ENCODE results near the gene AVPI1.
A peak's percentile ranks its signal among the peaks of the same experiment; 100 is the strongest.

The AVPI1 gene

DNA sequence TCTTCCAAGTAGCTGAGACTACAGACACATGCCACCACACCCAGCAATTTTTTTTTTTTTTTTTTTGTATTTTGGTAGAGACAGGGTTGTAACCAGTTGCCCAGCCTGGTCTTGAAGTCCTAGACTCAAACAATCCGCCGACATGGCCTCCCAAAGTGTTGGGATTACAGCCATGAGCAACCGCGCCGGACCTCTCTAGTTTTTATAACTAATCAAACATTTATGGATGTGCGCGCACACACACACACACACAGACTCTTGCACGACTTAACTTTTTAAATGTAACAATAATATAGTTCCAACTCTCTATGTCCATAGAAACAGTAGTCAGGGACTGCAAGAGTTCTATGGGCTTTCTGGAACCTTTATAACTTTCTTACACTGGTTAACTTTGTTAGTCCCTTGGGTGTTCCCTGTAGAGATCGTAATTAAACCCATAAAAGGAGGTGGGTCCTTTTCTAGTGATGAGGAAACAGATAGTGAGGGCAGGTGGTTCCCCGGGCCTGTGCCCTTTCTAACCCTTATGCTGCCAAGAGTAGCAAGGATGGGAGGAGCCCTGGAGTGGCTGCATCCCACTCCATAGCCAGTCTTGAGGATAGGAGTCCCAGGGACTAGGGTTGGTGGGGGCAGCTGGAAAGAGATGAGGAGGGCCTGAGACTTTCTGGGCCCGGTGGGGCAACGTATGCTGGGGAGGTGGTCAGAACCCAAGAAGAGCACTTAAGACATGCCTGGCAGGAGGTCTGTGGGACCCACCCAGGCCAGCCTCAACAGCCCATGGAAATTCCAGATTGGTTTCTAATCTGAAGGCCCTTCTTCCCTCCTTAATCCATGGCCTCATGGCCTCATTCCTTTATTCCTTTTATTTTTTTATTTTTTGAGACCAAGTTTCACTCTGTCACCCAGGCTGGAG, 35.1 kb upstream of the AVPI1 start:
- Histone ChIP-seq H3K4me3 (ENCODE audit: low read length in 2 of 2) (no peak overlapping the region), H3K9ac (ENCODE audit: low read length in 2 of 2) (no peak overlapping the region), H3K27me3 (ENCODE audit: control insufficient read depth in 1 of 2, insufficient read depth in 2 of 2, low read length in 2 of 2) (no peaks in the 10 kb centered on the region), H3K9me3 (ENCODE audit: control insufficient read depth in 2 of 2, low read length in 2 of 2) (no peaks in the 10 kb centered on the region), H3K27ac (ENCODE audit: low read length) (no peak overlapping the region), H3K4me1 (ENCODE audit: control insufficient read depth, insufficient read depth, low read length) (peaks cover 34% of the 10 kb centered on the region), H3K36me3 (ENCODE audit: control insufficient read depth in 2 of 2, insufficient read depth in 2 of 2, low read length in 2 of 2) (peaks cover 16% of the 10 kb centered on the region in 2 donors)

DNA sequence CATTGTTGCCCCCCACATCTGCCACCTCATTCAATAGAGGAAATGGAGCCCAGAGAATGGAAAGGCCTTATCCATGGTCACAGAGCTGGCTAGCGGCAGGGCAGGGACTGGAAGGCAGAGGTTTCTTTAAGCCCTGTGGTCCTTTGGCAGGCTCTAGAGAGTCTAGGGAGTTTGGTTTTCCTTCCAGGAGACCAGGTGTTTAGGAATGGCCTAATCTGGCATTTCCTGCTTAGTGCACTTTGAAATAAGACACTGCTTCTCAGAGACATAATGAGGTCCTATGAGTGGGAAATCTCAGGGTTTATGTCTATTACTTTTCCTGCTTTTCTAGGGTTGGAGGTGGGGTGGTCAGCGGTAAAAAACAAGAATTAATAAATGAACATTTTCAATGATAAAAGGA, 32.6 kb upstream of the AVPI1 start:
- Histone ChIP-seq H3K4me1 (ENCODE audit: control insufficient read depth, insufficient read depth, low read length) (peaks cover 53% of the 10 kb centered on the region), H3K4me3 (ENCODE audit: low read length in 2 of 2) (no peak overlapping the region), H3K9me3 (ENCODE audit: control insufficient read depth in 2 of 2, low read length in 2 of 2) (no peaks in the 10 kb centered on the region), H3K9ac (ENCODE audit: low read length in 2 of 2) (no peak overlapping the region), H3K27me3 (ENCODE audit: control insufficient read depth in 1 of 2, insufficient read depth in 2 of 2, low read length in 2 of 2) (no peaks in the 10 kb centered on the region), H3K27ac (ENCODE audit: low read length) (no peak overlapping the region), H3K36me3 (ENCODE audit: control insufficient read depth in 2 of 2, insufficient read depth in 2 of 2, low read length in 2 of 2) (peaks cover 21 to 24% of the 10 kb centered on the region in 2 donors)

DNA sequence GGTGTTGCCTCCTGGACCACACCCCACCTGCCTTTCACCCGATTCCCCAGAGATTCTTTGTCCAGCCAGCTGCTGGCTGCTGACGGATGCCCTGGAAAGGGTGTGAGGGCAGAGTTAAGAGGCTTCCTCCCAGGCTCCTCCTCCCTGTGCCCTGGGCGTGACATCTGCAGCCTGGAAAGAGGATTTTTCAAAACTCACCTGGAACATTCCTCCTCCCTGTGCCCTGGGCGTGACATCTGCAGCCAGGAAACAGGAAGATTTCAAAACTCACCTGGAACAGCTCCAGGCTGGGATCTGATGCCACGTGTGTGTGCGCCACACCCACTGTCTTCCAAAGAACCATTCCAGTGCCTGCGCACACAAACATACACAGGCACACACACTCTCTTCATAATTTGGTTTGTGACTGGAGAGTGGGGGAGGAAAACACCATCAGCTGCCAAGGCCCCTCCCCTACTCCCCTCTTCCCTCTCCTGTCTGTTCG, 31.7 kb upstream of the AVPI1 start:
- Histone ChIP-seq H3K9me3 (ENCODE audit: control insufficient read depth in 2 of 2, low read length in 2 of 2) (no peaks in the 10 kb centered on the region), H3K4me3 (ENCODE audit: low read length in 2 of 2) (peak overlapping the region in 1 of 2 donors; percentile 29), H3K4me1 (ENCODE audit: control insufficient read depth, insufficient read depth, low read length) (peaks cover 56% of the 10 kb centered on the region), H3K27me3 (ENCODE audit: control insufficient read depth in 1 of 2, insufficient read depth in 2 of 2, low read length in 2 of 2) (no peaks in the 10 kb centered on the region), H3K27ac (ENCODE audit: low read length) (peak overlapping the region; percentile 67), H3K9ac (ENCODE audit: low read length in 2 of 2) (peak overlapping the region in 1 of 2 donors; percentile 36), H3K36me3 (ENCODE audit: control insufficient read depth in 2 of 2, insufficient read depth in 2 of 2, low read length in 2 of 2) (peaks cover 21 to 24% of the 10 kb centered on the region in 2 donors)

DNA sequence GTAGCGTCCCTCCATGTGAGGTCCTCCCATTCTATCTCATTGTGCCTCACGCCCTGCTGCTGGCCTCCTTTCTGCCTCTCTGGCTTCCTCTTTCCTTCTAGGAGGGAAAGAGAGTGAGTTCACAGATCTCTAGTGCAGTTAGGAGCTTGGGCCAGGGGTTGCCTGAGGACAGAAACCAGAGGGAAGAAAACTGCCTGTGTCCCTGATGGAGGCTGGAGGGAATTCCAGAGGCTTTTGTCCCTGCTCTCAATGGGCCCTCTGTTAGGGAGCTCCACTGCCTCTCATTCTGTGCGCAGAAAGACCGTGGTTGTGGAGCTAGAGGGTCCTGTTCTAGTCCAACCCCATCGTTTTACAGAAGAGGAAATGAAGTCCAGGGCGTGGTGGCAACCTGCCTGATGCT, 31.1 kb upstream of the AVPI1 start:
- H3K9me3 ChIP-seq (ENCODE audit: control insufficient read depth in 2 of 2, low read length in 2 of 2) = no peaks in the 10 kb centered on the region
- H3K27me3 ChIP-seq (ENCODE audit: control insufficient read depth in 1 of 2, insufficient read depth in 2 of 2, low read length in 2 of 2) = no peaks in the 10 kb centered on the region
- H3K9ac ChIP-seq (ENCODE audit: low read length in 2 of 2) = peak overlapping the region in 1 of 2 donors; percentile 36
- peak overlapping the region; percentile 67 for H3K27ac ChIP-seq (ENCODE audit: low read length)
- H3K4me3 ChIP-seq (ENCODE audit: low read length in 2 of 2) = peak overlapping the region in 1 of 2 donors; percentile 29
- peaks cover 56% of the 10 kb centered on the region for H3K4me1 ChIP-seq (ENCODE audit: control insufficient read depth, insufficient read depth, low read length)
- peaks cover 20 to 24% of the 10 kb centered on the region in 2 donors for H3K36me3 ChIP-seq (ENCODE audit: control insufficient read depth in 2 of 2, insufficient read depth in 2 of 2, low read length in 2 of 2)

DNA sequence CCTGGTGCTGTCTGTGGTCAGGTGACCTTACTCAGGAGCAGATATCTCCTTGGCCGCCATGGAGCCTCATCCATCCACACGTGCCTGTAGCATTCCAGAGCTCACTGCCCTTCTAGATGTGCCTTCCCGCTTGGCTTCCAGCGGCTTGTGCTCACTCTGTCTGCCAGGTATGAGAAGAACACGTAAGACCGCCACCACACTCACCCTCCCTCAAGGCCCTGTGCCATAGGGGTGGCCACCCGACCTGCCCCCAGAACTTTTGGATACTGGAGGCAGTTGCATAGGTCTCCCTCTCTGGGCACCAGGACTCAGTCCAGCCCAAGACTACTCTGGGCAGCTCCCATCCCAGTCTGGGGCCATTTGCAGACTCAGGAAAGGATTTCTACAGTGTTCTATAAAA, 30.6 kb upstream of the AVPI1 start:
- Histone ChIP-seq H3K9ac (ENCODE audit: low read length in 2 of 2) (peak overlapping the region in 1 of 2 donors; percentile 36), H3K36me3 (ENCODE audit: control insufficient read depth in 2 of 2, insufficient read depth in 2 of 2, low read length in 2 of 2) (peaks cover 18 to 24% of the 10 kb centered on the region in 2 donors), H3K27ac (ENCODE audit: low read length) (peak overlapping the region; percentile 67), H3K27me3 (ENCODE audit: control insufficient read depth in 1 of 2, insufficient read depth in 2 of 2, low read length in 2 of 2) (no peaks in the 10 kb centered on the region), H3K4me1 (ENCODE audit: control insufficient read depth, insufficient read depth, low read length) (peaks cover 62% of the 10 kb centered on the region), H3K9me3 (ENCODE audit: control insufficient read depth in 2 of 2, low read length in 2 of 2) (no peaks in the 10 kb centered on the region), H3K4me3 (ENCODE audit: low read length in 2 of 2) (no peak overlapping the region)

DNA sequence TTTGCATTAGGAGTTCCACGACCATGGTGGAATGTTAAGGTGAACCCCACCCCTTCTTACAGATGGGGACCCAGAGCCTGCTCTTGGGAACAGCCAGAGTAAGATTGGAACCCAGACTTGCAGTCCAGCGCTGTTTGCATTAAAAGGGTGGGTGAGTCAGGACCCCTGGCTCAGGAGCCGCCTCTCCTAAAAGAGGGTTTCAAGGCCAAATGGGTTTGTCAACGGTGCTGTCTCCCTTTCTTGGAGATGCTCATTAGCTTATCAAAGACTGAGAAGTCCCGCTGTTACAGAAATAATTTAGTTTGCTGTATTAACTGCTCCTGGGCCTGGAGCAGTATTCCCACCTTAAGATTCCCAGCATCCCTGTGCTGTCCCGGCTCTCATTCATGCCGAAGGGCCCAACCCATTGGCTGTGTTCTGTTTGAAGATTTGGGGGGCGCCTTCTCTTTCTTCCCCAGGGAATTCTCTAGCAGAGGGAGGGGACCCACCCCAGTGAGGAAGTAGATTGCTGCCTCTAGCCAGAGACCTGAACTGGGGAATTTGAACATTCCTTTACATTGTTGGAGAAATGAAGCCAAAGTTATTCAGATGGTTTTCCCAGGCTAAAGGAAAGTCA, 28.3 kb upstream of the AVPI1 start:
- Histone ChIP-seq H3K4me1 (ENCODE audit: control insufficient read depth, insufficient read depth, low read length) (peaks cover 66% of the 10 kb centered on the region), H3K9me3 (ENCODE audit: control insufficient read depth in 2 of 2, low read length in 2 of 2) (no peaks in the 10 kb centered on the region), H3K27ac (ENCODE audit: low read length) (peak overlapping the region; percentile 98), H3K27me3 (ENCODE audit: control insufficient read depth in 1 of 2, insufficient read depth in 2 of 2, low read length in 2 of 2) (no peaks in the 10 kb centered on the region), H3K36me3 (ENCODE audit: control insufficient read depth in 2 of 2, insufficient read depth in 2 of 2, low read length in 2 of 2) (peaks cover 11 to 20% of the 10 kb centered on the region in 2 donors), H3K4me3 (ENCODE audit: low read length in 2 of 2) (peak overlapping the region; percentile 69 to 87), H3K9ac (ENCODE audit: low read length in 2 of 2) (peak overlapping the region; percentile 78 to 87)

DNA sequence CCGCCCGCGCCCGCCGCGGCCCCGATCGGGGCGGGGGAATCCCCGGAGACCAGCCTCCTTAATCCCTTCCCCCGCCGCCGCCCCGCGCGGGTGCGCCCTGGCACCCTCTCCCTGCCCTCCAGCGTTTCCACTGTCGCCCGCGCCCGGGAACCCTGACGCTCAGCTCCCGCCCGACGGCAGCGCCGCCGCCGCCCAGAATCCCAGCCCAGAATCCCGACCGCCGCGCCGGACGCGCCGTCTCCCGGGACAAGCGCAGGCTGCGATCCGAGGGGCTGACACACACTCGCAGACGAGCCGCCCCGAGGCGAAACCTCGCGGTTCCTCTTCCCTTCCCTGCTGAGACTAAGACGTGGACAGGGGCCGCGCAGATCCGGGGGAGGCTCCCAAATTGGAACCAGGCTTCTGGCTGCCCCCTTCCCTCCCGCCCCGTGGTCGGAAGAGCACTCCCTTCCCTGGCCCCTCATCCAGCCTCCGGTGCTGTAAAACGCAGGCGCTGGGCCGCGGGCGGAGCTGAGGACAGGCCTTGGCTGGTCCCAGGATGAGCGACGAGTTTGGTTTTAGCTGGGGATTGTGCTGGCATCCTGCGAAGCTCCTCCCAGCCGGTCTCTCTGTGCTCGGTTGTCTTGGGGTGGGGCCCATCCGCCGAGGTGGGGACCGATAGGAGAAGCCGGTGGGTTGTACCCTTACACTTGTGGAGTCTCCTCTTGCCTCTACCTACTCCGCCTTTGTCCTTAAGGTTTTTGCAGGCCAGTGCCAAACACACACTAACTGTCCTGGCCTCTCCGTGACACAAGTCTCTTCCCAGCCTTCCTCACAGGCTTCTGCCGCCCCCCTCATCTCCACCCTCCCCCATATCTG, 27.6 kb upstream of the AVPI1 start:
- H3K36me3 ChIP-seq (ENCODE audit: control insufficient read depth in 2 of 2, insufficient read depth in 2 of 2, low read length in 2 of 2) = peaks cover 11 to 20% of the 10 kb centered on the region in 2 donors
- H3K9me3 ChIP-seq (ENCODE audit: control insufficient read depth in 2 of 2, low read length in 2 of 2) = no peaks in the 10 kb centered on the region
- H3K4me3 ChIP-seq (ENCODE audit: low read length in 2 of 2) = peak overlapping the region; percentile 69 to 87
- peaks cover 72% of the 10 kb centered on the region for H3K4me1 ChIP-seq (ENCODE audit: control insufficient read depth, insufficient read depth, low read length)
- peak overlapping the region; percentile 78 to 87 for H3K9ac ChIP-seq (ENCODE audit: low read length in 2 of 2)
- peak overlapping the region; percentile 98 for H3K27ac ChIP-seq (ENCODE audit: low read length)
- H3K27me3 ChIP-seq (ENCODE audit: control insufficient read depth in 1 of 2, insufficient read depth in 2 of 2, low read length in 2 of 2) = no peaks in the 10 kb centered on the region

DNA sequence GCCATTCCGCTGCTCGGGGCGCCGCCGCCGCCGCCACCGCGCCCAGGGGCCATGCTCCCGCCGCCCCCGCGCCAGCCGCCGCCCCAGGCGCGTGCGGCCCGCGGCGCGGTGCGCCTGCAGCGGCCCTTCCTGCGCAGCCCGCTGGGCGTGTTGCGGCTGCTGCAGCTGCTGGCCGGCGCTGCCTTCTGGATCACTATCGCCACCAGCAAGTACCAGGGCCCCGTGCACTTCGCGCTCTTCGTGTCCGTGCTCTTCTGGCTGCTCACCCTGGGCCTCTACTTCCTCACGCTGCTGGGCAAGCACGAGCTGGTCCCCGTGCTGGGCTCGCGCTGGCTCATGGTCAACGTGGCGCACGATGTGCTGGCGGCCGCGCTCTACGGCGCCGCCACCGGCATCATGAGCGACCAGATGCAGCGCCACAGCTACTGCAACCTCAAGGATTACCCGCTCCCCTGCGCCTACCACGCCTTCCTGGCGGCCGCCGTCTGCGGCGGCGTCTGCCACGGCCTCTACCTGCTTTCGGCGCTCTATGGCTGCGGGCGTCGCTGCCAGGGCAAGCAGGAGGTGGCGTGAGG, 26.9 kb upstream of the AVPI1 start:
- Histone ChIP-seq H3K27me3 (ENCODE audit: control insufficient read depth in 1 of 2, insufficient read depth in 2 of 2, low read length in 2 of 2) (no peaks in the 10 kb centered on the region), H3K27ac (ENCODE audit: low read length) (peak overlapping the region; percentile 98), H3K4me1 (ENCODE audit: control insufficient read depth, insufficient read depth, low read length) (peaks cover 72% of the 10 kb centered on the region), H3K9me3 (ENCODE audit: control insufficient read depth in 2 of 2, low read length in 2 of 2) (no peaks in the 10 kb centered on the region), H3K4me3 (ENCODE audit: low read length in 2 of 2) (peak overlapping the region; percentile 52 to 87), H3K36me3 (ENCODE audit: control insufficient read depth in 2 of 2, insufficient read depth in 2 of 2, low read length in 2 of 2) (peaks cover 11 to 20% of the 10 kb centered on the region in 2 donors), H3K9ac (ENCODE audit: low read length in 2 of 2) (peak overlapping the region; percentile 78 to 87)

DNA sequence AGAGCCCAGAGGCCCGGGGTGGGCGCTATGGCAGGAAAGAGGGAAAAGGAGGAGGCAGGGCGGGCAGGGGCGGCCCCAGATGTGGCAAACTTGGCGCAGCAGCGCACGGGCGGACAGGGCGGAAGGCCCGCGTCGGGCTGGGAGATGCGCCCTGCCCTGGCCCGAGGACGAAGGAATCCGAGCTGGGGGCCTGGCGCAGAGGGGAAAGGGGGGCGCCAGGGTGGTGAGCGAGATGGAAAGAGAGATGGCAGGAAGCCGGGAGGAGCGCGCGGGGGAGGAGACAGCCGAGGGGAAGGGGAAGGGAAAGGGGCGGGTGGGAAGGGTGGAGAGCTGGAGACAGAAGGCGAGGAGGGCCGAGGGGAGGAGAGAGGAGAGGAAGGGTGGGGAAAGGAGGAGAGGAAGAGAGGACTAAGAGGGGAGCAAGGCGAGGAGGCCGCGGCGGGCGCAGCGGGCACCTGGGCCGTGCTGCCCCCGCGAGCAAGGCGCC, 26.3 kb upstream of the AVPI1 start, which contains the start of gene MARVELD1:
TSS of gene MARVELD1 (plus strand) at position 392 of the 487 bp plus-strand sequence. CDS start 147 bp downstream, outside the sequence.
- Histone ChIP-seq H3K4me3 (ENCODE audit: low read length in 2 of 2) (peak within 1 kb of the TSS; percentile 69 to 87), H3K9me3 (ENCODE audit: control insufficient read depth in 2 of 2, low read length in 2 of 2) (no peaks in the 10 kb centered on the region), H3K27ac (ENCODE audit: low read length) (peak within 1 kb of the TSS; percentile 98), H3K4me1 (ENCODE audit: control insufficient read depth, insufficient read depth, low read length) (peaks cover 70% of the 10 kb centered on the region), H3K36me3 (ENCODE audit: control insufficient read depth in 2 of 2, insufficient read depth in 2 of 2, low read length in 2 of 2) (peaks cover 11 to 20% of the 10 kb centered on the region in 2 donors), H3K9ac (ENCODE audit: low read length in 2 of 2) (peak within 1 kb of the TSS; percentile 82 to 87), H3K27me3 (ENCODE audit: control insufficient read depth in 1 of 2, insufficient read depth in 2 of 2, low read length in 2 of 2) (no peaks in the 10 kb centered on the region)

Measured in stomach smooth muscle (tissue), 2 donors.